GDM1 (cell line): ENCODE data around the gene GTF2H1.
"Not testable (repeated sequence)": the region's sequence is repeated elsewhere in the genome, so short reads cannot be mapped to it uniquely, and the experiment has no call there.

Experiments used
- DNase-seq: peaks from one replicate; lab custom pipeline; 2025; lab: John Stamatoyannopoulos, UW

GTF2H1 gene

DNA sequence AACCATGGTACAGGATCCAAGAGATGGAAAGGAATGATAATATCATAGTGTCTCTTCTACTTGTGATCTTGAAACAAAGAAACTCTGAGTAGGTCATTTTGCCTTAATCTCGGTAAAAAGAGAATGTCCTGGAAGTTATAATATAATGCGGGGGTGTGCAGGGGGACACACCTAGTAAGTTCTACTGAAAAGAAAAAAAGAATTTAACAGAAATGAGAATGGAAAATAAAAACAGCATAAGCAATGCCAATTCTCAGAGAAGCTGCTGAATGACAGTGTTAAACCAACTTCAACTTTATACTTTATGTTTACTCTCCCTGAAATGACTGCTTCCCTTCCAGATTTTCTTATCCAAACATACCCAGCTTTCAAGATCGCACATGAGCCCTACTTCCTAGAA, 2.5 kb upstream of the GTF2H1 start:
- no peak for DNase-seq

DNA sequence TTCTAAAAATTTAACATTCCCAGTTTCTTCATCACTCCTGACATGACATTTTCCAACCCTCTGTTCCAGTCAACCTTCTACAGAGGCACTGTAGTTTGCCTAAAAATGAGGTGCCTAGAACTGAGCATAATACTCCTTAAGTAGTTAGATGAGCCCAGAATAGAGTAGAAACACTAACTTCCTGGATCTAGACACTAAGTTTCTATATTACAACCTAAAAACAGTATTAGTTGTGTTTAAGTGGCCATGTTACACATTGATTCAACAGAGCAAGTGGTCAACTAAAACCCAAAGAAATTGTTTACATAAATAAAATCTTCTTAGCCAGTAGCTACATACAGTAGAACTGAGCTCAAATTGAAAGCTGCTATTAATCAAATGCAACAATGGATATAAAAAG, 1.8 kb upstream of the GTF2H1 start:
- DNase-seq: no peak

DNA sequence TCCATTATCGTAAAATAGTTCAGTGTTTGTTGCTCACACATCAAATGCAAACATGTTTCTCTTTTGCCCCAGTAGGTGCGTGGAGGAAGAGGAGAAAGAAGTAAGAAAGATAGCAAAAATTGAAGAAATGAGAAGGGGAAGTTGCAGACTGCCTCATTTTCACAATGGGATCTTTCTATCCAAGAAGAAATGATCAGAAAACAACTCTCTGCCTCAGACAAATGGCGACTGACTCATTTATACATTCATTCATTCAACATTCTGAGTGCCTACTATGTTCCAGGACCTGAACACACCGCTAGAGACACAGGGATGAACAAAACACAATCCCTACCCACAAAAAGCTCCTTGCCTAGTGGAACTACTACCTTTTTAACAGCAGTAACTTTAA, 794 bp upstream of the GTF2H1 start:
- no peak for DNase-seq

DNA sequence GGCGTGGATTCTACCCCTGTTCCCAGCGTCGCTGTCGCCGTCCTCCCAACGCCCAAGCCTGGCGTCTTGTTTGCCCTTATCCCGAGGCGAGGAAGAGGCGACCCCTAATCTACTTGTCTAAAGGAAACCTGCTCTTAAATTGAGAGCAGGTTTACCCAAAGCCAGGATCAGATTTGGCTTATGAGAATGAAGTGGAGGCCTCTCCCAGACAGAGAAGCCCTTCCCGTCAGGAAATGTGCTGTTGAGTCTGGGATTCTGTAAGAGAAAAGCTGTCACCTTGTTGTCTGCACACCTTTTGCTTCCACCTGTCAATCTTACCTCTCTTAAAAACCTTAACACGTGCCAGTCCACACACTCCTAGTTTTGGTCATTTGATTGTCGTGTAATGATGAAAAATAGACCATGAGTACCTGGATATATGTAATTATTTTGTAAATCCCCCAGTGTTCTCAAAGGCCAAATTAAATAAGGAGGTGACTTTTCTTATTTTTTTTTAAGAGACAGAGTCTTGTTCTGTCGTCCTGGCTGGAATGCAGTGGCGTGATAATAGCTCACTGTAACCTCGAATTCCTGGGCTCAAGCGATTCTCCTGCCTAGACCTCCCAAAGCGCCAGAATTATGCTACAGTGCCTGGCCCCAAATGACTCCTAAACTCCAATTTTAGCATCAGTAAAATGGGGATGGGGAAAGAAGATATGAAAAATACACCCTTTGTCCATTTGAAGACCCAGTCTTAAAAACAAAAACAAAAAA, 627 bp downstream of the GTF2H1 start:
- no peak for DNase-seq

DNA sequence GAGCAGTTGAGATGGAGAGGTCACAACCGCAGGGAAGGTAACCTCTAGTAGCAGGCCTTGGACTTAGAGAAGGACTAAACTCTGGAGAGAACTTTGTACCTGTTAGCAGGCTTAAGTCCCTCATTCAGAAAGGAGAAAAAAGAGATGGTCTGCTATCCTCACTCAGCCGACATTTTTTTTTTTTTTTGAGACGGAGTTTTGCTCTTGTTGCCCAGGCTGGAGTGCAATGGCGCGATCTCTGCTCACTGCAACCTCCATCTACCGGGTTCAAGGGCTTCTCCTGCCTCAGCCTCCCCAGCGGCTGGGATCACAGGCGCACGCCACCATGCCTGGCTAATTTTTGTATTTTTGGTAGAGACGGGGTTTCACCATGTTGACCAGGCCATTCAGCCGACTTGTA, 1.5 kb downstream of the GTF2H1 start:
- not testable (repeated sequence) for DNase-seq

DNA sequence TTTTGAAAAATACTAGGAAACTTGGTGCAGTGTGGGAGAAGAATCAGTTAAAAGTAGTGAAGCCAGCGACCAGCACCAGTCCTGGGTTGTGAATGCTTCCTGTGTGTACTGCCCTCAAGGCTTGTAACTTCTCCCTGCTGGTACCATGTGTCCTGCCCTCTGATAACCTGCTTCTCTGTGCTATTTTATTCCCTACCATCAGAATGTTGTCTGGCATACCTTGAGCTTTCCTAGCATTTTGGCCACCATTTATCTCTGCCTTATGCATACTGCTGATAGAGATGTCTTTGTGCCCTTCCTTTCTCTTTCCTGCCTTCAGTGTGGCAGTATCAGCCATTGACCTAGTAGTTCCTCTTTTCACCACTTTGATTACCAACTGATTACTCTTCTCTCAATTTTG, 2.0 kb downstream of the GTF2H1 start:
- DNase-seq: no peak

DNA sequence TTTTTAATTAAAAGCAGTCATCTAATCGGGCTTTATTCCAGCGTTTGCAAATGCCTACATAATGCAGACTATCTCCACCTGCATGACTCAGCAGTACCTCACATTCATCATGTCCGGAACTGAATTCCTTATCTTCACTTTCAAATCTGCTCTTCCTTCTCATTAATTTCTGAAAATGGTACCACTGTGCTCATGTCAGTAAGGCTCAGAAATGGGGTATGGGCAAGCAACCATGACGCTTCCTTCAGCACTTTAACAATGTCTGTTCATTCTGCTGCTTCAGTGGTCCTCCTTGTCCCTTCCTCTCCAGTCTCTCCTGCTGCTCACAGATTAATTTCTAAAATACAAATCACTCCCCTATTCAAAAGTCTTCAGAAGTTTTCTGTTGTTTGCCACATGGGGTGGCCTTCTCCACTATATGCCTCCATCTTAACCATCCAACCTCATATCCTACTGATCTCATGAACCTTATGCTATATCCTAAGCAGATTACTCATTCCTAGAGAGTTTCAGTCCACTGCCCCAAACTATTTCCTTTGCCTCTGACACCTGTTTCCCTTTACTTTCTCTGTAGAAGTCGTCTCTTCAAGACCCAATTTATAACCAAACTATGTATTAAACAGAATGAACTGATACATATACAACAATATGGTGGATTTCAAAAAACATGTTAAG, 7.0 kb downstream of the GTF2H1 start:
- DNase-seq: no peak

DNA sequence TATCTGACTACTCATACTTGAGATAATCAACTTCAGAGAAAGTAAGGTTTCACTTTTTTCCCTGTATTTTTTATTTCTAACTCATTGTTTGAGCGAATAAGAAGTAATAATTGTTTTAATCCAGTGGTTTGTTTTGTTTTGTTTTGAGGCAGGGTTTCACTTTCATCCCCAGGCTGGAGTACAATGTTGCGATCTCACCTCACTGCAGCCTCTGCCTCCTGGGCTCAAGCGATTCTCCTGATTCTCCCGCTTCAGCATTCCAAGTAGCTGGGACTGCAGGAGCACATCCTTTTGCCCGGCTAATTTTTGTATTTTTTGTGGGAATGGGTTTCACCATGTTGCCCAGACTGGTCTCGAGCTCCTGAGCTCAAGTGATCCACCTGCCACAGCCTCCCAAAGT, 8.6 kb downstream of the GTF2H1 start:
- no peak for DNase-seq

DNA sequence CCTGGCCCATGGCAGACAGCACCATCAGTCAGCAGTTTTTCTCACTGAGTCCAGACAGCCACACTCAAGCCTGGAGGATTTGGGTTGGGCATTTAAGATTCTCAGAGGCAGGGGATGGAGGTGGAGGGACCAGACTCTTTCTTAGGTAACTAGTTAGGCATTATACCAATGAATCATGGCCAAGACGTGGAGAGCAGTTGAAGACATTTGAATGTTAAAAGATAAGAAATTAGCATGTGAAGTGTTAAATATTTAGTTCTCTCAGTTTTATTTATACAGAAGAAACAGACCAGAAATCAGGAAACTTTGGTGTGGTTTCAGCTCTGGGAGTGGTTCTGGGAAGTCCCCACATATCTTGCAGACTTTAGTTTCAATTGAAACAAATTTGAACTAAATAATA, 9.9 kb downstream of the GTF2H1 start:
- no peak for DNase-seq

DNA sequence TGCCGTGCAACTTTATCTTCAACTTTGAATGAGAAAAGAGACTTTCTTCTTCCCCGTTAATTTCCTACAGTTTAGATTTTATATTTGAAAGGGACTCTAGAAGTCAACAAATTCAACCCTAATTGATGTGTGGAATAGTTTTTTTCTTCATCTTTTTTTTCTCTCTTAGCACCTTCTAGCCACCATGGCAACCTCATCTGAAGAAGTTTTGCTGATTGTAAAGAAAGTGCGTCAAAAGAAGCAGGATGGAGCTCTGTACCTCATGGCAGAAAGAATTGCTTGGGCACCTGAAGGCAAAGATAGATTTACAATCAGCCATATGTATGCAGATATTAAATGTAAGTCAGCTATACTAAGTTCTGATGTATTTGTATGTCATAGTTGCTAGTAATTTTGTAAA, 10.5 kb downstream of the GTF2H1 start:
- no peak for DNase-seq

DNA sequence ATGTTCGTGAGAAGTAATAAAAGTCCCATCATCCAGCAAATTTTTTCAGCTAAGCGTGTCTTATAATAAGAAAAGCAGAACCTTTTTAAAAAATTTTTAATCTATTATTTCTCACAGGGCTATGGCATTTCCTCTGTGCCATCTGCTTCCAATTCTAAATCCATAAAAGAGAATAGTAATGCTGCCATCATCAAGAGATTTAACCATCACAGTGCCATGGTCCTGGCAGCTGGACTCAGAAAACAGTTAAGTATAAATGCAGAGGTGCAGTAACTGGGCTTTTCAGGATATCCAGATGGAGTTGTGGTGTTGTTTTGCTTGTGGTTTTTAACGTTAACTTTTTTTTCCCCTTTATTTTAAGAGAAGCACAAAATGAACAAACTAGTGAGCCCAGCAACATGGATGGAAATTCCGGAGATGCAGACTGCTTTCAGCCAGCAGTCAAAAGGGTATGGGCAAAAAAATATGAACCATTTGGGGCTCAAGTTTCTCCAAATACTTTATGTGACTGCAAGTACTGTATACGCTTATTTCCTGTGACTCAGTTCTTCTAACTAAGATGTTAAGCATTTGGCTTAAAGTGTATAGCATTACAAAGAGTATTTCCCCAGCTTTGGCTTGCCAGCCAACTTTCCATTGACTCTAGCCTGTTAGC, 25.2 kb downstream of the GTF2H1 start:
- no peak for DNase-seq

DNA sequence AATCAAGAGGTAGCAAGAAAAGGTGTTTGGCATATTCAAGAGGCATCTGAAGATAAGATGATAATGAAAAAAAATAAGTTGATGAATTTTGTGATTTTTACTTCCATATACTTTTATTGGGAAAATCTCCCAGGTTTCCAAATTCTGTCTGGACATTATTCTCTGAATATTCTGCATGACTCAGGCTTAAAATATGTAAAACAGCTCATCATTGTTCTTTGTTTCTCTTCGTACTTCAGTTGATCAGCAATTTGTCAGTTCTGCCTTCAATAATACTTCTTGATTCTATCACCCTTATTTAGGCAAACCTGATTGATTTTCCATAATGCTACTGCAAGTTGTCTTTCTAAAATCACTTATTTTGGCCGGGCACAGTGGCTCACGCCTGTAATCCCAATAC, 30.2 kb downstream of the GTF2H1 start:
- DNase-seq: no peak

DNA sequence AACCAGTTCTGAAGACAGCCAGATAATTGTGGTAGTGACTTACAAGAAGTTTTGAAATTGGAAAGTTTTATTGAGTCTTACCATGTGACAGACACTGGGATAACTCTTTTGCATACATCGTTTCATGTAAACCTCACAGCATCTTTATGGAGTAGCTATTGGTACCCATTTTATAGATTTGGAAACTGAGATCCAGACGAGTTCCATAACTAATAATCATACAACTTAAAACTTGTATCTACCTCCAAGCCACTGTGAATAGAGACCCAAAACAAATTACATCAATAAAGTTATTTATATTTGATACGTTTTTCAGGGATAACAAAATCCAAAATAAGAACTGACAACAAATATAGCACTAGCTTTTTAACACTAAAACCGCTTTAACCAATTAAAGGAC, 36.3 kb downstream of the GTF2H1 start:
- DNase-seq: no peak

DNA sequence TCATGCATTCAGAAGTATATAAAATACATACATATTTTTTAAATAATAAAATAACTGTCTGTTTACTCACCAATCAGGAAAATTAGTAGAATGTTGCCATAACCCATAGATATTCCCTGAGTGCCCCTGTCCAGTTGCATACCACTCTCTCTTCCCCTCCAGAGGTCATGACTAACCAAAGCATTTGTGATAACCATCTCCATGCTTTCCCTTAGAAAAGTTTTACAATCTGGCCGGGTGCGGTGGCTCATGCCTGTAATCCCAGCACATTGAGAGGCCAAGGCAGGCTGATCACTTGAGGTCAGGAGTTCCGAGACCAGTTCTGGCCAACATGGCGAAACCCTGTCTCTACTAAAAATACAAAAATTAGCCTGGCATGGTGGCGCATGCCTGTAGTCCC, 38.8 kb downstream of the GTF2H1 start:
- DNase-seq: no peak

DNA sequence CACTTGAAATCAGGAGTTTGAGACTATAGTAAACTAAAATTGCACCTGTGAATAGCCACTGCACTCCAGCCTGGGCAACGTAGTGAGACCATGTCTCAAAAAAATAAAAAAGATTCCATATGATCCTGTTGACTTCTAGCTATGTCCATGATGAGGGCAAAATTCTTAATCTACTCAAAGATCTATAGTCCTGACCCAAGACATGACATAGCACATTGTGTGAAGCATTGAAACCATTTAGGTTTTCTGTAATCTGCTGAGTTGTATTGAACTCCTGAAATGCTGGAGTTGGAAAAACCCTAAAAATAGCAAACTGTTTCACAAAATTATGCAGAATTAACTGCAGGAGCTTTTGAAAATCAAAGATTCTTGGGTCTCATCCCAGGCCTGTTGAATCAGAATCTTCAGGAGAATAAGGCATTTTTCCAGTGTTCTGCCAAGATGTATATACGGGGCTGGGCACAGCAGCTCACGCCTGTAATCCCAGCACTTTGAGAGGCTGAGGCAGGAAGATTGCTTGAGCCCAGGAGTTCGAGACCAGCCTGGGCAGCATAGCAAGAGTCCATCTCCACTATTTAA, 42.2 kb downstream of the GTF2H1 start:
- no peak for DNase-seq

DNA sequence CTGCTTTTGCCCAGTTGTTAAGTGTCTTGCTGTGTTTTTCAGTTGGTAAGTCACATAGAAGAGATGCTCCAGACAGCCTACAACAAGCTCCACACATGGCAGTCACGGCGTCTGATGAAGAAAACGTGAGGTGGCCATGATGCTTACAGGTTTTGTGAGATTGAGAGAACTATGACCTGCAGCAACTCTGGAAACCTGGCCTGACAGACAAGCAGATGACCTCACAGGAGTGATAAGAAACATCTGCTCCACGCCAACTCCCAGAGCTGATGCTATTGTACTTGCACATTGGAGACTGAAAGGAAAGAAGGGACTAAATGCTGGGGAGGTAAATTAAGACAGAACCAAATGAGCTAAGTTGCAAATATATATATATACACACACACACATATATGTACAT, 43.4 kb downstream of the GTF2H1 start:
- DNase-seq: no peak

DNA sequence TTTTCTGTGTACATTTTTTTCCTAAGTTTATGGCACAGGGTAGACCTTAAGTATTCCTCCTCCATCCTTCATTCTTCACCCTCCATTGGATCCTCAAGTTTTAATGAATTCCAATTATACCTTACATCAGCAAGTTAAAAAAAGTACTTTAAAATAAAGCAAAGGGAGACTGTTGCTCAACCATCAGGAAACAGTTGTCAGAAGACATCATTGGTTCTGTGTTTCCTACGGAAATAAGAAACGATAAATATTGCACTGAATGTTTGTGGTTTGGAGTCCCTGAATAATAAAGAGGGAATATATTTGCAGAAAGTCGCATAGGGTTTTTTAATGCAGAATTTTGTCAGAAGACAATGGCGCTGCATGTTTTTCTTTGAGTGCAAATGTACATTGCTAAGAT, 43.9 kb downstream of the GTF2H1 start:
- no peak for DNase-seq

DNA sequence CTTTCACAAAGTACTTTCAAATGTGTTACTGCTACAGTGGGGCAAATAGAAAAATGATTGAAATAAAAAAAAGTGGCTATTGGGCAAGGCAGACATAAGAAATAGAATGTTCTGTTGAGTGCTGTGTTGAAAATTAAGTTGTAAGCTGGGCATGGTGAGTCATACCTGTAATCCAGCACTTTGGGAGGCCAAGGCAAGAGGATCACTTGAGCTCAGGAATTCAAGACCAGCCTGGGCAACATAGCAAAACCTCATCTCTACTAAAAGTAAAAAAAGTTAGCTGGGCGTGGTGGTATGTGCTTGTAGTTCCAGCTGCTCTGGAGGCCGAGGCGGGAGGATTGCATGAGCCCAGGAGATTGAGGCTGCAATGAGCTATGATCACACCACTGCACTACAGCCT, 45.1 kb downstream of the GTF2H1 start:
- DNase-seq: no peak

DNA sequence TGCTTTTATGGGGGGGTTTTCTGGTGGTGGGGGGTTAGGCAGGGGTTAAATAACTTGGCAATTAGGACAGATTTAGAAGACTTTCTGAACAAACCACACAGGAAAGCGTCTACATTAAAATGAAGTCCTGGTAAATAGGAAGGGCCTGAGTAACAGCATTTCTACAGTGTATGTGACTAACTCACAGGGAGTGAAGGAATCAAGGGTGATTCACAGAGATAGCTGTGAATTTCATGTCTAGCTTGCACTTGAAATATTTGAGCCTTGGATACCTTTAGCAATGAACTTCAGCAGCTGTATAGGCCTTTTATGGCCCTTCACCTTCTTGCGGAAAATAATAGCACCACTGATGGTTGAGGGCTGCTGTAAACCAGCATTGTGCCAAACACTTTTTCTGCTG, 45.9 kb downstream of the GTF2H1 start:
- no peak for DNase-seq

DNA sequence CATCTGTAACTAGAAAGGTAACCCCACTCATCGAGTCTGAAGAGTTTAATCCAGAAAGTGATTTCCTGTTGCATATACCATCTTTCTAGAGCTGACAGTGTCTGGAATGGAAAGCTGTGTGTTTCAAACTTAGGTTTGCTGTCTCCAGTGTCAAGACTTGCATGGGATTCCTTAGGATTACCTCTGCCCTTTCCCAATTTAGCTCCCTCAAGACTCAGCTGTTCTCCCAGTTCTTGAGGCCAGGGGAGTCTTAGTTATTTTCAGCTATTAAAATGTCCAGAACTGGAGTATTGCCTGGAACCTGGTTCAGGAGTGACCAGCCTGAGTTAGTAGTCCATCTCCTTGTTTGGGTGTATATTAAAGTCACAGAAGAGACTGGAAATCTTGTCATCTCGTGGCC, 47.0 kb downstream of the GTF2H1 start:
- DNase-seq: no peak

DNA sequence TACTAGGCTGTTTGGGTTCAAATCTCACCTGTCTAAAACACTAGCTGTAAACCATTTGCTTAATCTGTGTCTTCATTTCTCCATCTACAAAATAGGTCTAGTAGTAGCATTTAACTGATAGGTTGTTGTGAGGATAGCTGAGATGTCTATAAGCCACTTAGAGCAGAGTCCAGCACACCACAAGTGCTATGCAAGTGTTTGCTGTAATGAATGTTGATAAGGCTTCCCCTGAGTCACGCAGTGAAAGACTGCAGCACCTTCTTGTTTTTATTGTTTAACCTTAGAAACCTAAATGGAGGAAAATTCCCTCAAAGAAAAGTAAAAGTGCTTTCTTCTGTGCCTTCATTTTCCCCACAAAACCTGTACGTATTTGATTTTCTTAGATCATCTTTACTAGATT, 48.9 kb downstream of the GTF2H1 start:
- no peak for DNase-seq

DNA sequence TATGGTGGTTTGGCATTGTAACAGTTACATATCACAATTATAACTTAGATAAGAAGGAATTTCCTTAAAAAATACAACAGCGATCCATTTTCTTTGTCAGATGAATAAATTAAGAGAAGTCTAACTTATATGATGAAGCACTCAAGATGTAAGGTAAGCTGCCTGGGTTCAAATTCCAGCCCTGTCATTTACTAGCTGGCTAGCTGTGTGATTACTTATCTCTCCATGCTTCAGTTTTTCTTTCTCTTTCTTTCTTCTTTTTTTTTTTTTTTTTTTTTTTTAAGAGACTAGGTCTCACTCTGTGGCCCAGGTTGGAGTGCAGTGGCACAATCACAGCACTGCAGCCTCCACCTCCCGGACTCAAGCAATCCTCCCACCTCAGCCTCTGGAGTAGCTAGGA, 49.8 kb downstream of the GTF2H1 start:
- no peak for DNase-seq

DNA sequence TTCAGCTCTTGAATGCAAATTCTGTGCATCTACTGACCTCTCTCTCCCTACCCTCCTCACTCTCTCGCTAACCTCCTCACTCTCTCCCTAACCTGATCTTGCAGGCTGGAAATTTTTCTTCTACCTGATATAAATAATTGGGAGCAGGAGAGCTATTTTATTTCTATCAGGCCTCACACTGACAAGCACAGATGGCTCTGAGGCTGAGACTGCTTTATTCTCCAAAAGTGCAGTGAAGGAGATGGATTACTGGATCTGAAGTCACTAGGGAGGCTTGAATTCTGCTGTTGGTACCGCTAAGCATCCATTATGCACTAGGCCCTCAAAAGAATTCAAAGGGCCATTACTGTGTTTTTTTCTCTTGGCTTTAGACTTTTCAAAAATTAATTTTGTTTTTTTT, 52.6 kb downstream of the GTF2H1 start:
- DNase-seq: no peak
